ENCODE measurements around the gene RPP25. TPM values are rescaled to one million over a fixed set of nuclear protein-coding genes. Genes with fewer than 3 reads are reported as not detected.
"Not testable (repeated sequence)": the region's sequence is repeated elsewhere in the genome, so short reads cannot be mapped to it uniquely, and the experiment has no call there.

Gene RPP25
- polyA plus RNA-seq, 3 donors, result 1.7 to 6.7 (median 6.5) TPM

GRCh38 chr15:74937590-74938371, 18.8 kb downstream of the RPP25 start, which contains the start of gene COX5A:
Gene COX5A (minus strand): TSS chr15:74938073. CDS start chr15:74938014, 59 bp downstream.
- peak; percentile 91 to 96 (median 94) for DNase-seq
- Histone ChIP-seq H3K36me3 (replicated peaks in 1 of 2; ENCODE audit: control insufficient read depth in 1 of 2, insufficient read depth in 2 of 2, low read length in 2 of 2) (peaks cover 0 to 4% of the 10 kb centered on the region in 2 donors), H3K4me2 (replicated peaks; ENCODE audit: extremely low read depth, low read length, poor library complexity, severe bottlenecking) (peak within 1 kb of the TSS; percentile 93), H2AFZ (ENCODE audit: insufficient read depth, low read depth, low read length, poor library complexity, severe bottlenecking) (peak within 1 kb of the TSS; percentile 92), H3K4me1 (ENCODE audit: control insufficient read depth in 1 of 2, insufficient read depth in 2 of 2, low read length in 2 of 2) (peaks cover 16 to 29% of the 10 kb centered on the region in 2 donors), H3K27ac (ENCODE audit: low read depth in 1 of 2, low read length in 2 of 2) (peak within 1 kb of the TSS; percentile 77 to 88), H3K79me2 (ENCODE audit: insufficient read depth, low read length) (peaks cover 50% of the 10 kb centered on the region), H3K9ac (ENCODE audit: insufficient read depth, low read length, poor library complexity, severe bottlenecking) (peak within 1 kb of the TSS; percentile 89), H3K27me3 (ENCODE audit: control insufficient read depth in 2 of 2, insufficient read depth in 2 of 2, low read length in 2 of 2) (no peaks in the 10 kb centered on the region), H3K4me3 (replicated peaks in 1 of 3; ENCODE audit: low read depth in 2 of 3, low read length in 3 of 3) (peak within 1 kb of the TSS; percentile 69 to 92 (median 81)), H4K20me1 (ENCODE audit: insufficient read depth, low read length) (peaks cover 37% of the 10 kb centered on the region), H3K9me3 (replicated peaks in 1 of 2; ENCODE audit: control insufficient read depth in 1 of 2, insufficient read depth in 1 of 2, low read length in 2 of 2) (no peaks in the 10 kb centered on the region)
- Mint-ChIP-seq H3K27ac (peak within 1 kb of the TSS; percentile 82 to 94 (median 91)), H3K4me1 (peaks cover 26% of the 10 kb centered on the region), H3K27me3 (ENCODE audit: low read depth in 3 of 3) (peaks cover 0 to 1% (median 1%) of the 10 kb centered on the region in 3 donors), H3K36me3 (peaks cover 6 to 10% of the 10 kb centered on the region in 2 donors), H3K4me3 (peak within 1 kb of the TSS; percentile 78 to 92), H3K9me3 (peaks cover 0 to 2% (median 0%) of the 10 kb centered on the region in 7 donors)
- no peak for TF ChIP-seq CTCF (IDR thresholded peaks at IDR 0.05)
- under 1% methylated on average over 80 of the region's 85 CpGs for WGBS (ENCODE audit: insufficient coverage)
- intact Hi-C loops (cut with micrococcal nuclease), result loop anchor here in 1 of 2 donors (2.0 to 5.0 kb wide), 4 partner anchors 31 to 515 kb away; partner anchors contain the start of genes C15orf39, FAM219B, SCAMP2 and SIN3A

GRCh38 chr15:74937272-74937589, 19.3 kb downstream of the RPP25 start:
- DNase-seq, result no peak
- intact Hi-C loops (cut with micrococcal nuclease), result loop anchor here in 1 of 2 donors (2.0 to 5.0 kb wide), 3 partner anchors 64 to 515 kb away; partner anchors contain the start of genes C15orf39, SCAMP2 and SIN3A
- H3K4me1 Mint-ChIP-seq, result peaks cover 28% of the 10 kb centered on the region
- peaks cover 0 to under 1% (median 0%) of the 10 kb centered on the region in 7 donors for H3K9me3 Mint-ChIP-seq
- no peak for TF ChIP-seq CTCF (IDR thresholded peaks at IDR 0.05)
- Histone ChIP-seq H3K4me1 (ENCODE audit: control insufficient read depth in 1 of 2, insufficient read depth in 2 of 2, low read length in 2 of 2) (peaks cover 16 to 29% of the 10 kb centered on the region in 2 donors), H3K9ac (ENCODE audit: insufficient read depth, low read length, poor library complexity, severe bottlenecking) (peak overlapping the region; percentile 89), H3K79me2 (ENCODE audit: insufficient read depth, low read length) (peaks cover 56% of the 10 kb centered on the region), H3K27ac (ENCODE audit: low read depth in 1 of 2, low read length in 2 of 2) (peak overlapping the region; percentile 77 to 88), H2AFZ (ENCODE audit: insufficient read depth, low read depth, low read length, poor library complexity, severe bottlenecking) (peak overlapping the region; percentile 92), H3K4me2 (replicated peaks; ENCODE audit: extremely low read depth, low read length, poor library complexity, severe bottlenecking) (peak overlapping the region; percentile 93), H3K4me3 (replicated peaks in 1 of 3; ENCODE audit: low read depth in 2 of 3, low read length in 3 of 3) (peak overlapping the region; percentile 62 to 92 (median 69)), H3K27me3 (ENCODE audit: control insufficient read depth in 2 of 2, insufficient read depth in 2 of 2, low read length in 2 of 2) (no peaks in the 10 kb centered on the region), H3K9me3 (replicated peaks in 1 of 2; ENCODE audit: control insufficient read depth in 1 of 2, insufficient read depth in 1 of 2, low read length in 2 of 2) (no peaks in the 10 kb centered on the region), H4K20me1 (ENCODE audit: insufficient read depth, low read length) (peaks cover 42% of the 10 kb centered on the region), H3K36me3 (replicated peaks in 1 of 2; ENCODE audit: control insufficient read depth in 1 of 2, insufficient read depth in 2 of 2, low read length in 2 of 2) (peaks cover 0 to 4% of the 10 kb centered on the region in 2 donors)
- peaks cover 0 to 1% (median 1%) of the 10 kb centered on the region in 3 donors for H3K27me3 Mint-ChIP-seq (ENCODE audit: low read depth in 3 of 3)
- peaks cover 8 to 13% of the 10 kb centered on the region in 2 donors for H3K36me3 Mint-ChIP-seq
- WGBS (ENCODE audit: insufficient coverage), result under 1% methylated on average over 15 of the region's 18 CpGs
- H3K4me3 Mint-ChIP-seq, result peak overlapping the region; percentile 78 to 92
- peak overlapping the region; percentile 76 to 94 (median 88) for H3K27ac Mint-ChIP-seq

GRCh38 chr15:74935193-74935592, 21.4 kb downstream of the RPP25 start:
- no CpG with 5 or more reads among the region's 3 CpGs for WGBS (ENCODE audit: insufficient coverage)
- H3K4me3 ChIP-seq (replicated peaks in 1 of 3; ENCODE audit: low read depth in 2 of 3, low read length in 3 of 3), result not testable (repeated sequence)
- intact Hi-C loops (cut with micrococcal nuclease), result loop anchor here in 1 of 2 donors (5.0 kb wide), 2 partner anchors 267 to 517 kb away; partner anchors contain the start of genes C15orf39 and SIN3A

More at GRCh38 chr15:74935193-74935592, 21.4 kb downstream of the RPP25 start:
- H3K9ac ChIP-seq (ENCODE audit: insufficient read depth, low read length, poor library complexity, severe bottlenecking); H3K4me2 ChIP-seq (replicated peaks; ENCODE audit: extremely low read depth, low read length, poor library complexity, severe bottlenecking); H2AFZ ChIP-seq (ENCODE audit: insufficient read depth, low read depth, low read length, poor library complexity, severe bottlenecking); H3K9me3 ChIP-seq (replicated peaks in 1 of 2; ENCODE audit: control insufficient read depth in 1 of 2, insufficient read depth in 1 of 2, low read length in 2 of 2); H3K27me3 Mint-ChIP-seq (ENCODE audit: low read depth in 3 of 3); H3K27me3 ChIP-seq (ENCODE audit: control insufficient read depth in 2 of 2, insufficient read depth in 2 of 2, low read length in 2 of 2); H3K9me3 Mint-ChIP-seq; DNase-seq; H3K27ac ChIP-seq (ENCODE audit: low read depth in 1 of 2, low read length in 2 of 2): not testable (repeated sequence)
- Mint-ChIP-seq H3K36me3 (peaks cover 13 to 28% of the 10 kb centered on the region in 2 donors), H3K4me1 (peaks cover 28% of the 10 kb centered on the region), H3K27ac (peak overlapping the region in 3 of 7 donors; percentile 46 to 66 (median 53)), H3K4me3 (peak overlapping the region in 1 of 2 donors; percentile 30)
- H3K36me3 ChIP-seq (replicated peaks in 1 of 2; ENCODE audit: control insufficient read depth in 1 of 2, insufficient read depth in 2 of 2, low read length in 2 of 2), result peaks cover 8 to 20% of the 10 kb centered on the region in 2 donors
- H4K20me1 ChIP-seq (ENCODE audit: insufficient read depth, low read length), result peaks cover 62% of the 10 kb centered on the region
- H3K4me1 ChIP-seq (ENCODE audit: control insufficient read depth in 1 of 2, insufficient read depth in 2 of 2, low read length in 2 of 2), result peaks cover 16 to 29% of the 10 kb centered on the region in 2 donors
- H3K79me2 ChIP-seq (ENCODE audit: insufficient read depth, low read length), result peaks cover 76% of the 10 kb centered on the region

Measured in CD14-positive monocyte (primary cell).